Neural progenitor cell (in vitro differentiated cells): ENCODE measurements around the gene SGCD.

Experiments used
- EZH2 ChIP-seq: fragments of 200-600 bp; sonication (generic); IDR thresholded peaks from 2 replicates; pipeline ENCODE4 v1.6.1; 2017; ENCODE audit warnings: antibody characterized with exemption, mild to moderate bottlenecking, moderate library complexity
- EZH2phosphoT487 ChIP-seq: fragments of 200-600 bp; sonication (generic); IDR thresholded peaks from 2 replicates; pipeline ENCODE4 v1.6.1; 2017; ENCODE audit warnings: antibody characterized with exemption
- TF ChIP-seq, protein P1 (sequence below): fragments of 200-600 bp; sonication (generic); IDR thresholded peaks from 2 replicates; pipeline ENCODE4 v1.5.1; 2017; ENCODE audit warnings: antibody characterized with exemption, mild to moderate bottlenecking

- no peak for TF ChIP-seq EZH2
- TF ChIP-seq, protein P1, sequence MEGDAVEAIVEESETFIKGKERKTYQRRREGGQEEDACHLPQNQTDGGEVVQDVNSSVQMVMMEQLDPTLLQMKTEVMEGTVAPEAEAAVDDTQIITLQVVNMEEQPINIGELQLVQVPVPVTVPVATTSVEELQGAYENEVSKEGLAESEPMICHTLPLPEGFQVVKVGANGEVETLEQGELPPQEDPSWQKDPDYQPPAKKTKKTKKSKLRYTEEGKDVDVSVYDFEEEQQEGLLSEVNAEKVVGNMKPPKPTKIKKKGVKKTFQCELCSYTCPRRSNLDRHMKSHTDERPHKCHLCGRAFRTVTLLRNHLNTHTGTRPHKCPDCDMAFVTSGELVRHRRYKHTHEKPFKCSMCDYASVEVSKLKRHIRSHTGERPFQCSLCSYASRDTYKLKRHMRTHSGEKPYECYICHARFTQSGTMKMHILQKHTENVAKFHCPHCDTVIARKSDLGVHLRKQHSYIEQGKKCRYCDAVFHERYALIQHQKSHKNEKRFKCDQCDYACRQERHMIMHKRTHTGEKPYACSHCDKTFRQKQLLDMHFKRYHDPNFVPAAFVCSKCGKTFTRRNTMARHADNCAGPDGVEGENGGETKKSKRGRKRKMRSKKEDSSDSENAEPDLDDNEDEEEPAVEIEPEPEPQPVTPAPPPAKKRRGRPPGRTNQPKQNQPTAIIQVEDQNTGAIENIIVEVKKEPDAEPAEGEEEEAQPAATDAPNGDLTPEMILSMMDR, result no peak
- no peak for TF ChIP-seq EZH2phosphoT487
Observed at GRCh38 chr5:156486394-156487238, 159.7 kb downstream of the SGCD start.
